ENCODE data around the gene CCBE1.

GRCh38 chr18:59633317-59633716, 63.9 kb downstream of the CCBE1 start:
- TF ChIP-seq, protein P1, sequence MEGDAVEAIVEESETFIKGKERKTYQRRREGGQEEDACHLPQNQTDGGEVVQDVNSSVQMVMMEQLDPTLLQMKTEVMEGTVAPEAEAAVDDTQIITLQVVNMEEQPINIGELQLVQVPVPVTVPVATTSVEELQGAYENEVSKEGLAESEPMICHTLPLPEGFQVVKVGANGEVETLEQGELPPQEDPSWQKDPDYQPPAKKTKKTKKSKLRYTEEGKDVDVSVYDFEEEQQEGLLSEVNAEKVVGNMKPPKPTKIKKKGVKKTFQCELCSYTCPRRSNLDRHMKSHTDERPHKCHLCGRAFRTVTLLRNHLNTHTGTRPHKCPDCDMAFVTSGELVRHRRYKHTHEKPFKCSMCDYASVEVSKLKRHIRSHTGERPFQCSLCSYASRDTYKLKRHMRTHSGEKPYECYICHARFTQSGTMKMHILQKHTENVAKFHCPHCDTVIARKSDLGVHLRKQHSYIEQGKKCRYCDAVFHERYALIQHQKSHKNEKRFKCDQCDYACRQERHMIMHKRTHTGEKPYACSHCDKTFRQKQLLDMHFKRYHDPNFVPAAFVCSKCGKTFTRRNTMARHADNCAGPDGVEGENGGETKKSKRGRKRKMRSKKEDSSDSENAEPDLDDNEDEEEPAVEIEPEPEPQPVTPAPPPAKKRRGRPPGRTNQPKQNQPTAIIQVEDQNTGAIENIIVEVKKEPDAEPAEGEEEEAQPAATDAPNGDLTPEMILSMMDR (IDR thresholded peaks at IDR 0.05) = no peak
- TF ChIP-seq NRF1 (IDR thresholded peaks at IDR 0.05; ENCODE audit: low read depth, low read length) = no peak
- TF ChIP-seq EP300 (IDR thresholded peaks at IDR 0.05; ENCODE audit: borderline replicate concordance in 1 of 2, low read depth in 1 of 2, low read length in 1 of 2) = no peak
- no peak for TF ChIP-seq EZH2phosphoT487 (IDR thresholded peaks at IDR 0.05; ENCODE audit: borderline replicate concordance, low read depth)
- TF ChIP-seq RFX5 (IDR thresholded peaks at IDR 0.05; ENCODE audit: low read length) = no peak
- no peak for TF ChIP-seq RAD21 (IDR thresholded peaks at IDR 0.05; ENCODE audit: low read length)
- TF ChIP-seq, protein P2, sequence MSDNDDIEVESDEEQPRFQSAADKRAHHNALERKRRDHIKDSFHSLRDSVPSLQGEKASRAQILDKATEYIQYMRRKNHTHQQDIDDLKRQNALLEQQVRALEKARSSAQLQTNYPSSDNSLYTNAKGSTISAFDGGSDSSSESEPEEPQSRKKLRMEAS (IDR thresholded peaks at IDR 0.05; ENCODE audit: low read depth) = no peak
- TF ChIP-seq, protein P3, sequence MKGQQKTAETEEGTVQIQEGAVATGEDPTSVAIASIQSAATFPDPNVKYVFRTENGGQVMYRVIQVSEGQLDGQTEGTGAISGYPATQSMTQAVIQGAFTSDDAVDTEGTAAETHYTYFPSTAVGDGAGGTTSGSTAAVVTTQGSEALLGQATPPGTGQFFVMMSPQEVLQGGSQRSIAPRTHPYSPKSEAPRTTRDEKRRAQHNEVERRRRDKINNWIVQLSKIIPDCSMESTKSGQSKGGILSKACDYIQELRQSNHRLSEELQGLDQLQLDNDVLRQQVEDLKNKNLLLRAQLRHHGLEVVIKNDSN (IDR thresholded peaks at IDR 0.05; ENCODE audit: borderline replicate concordance, low read depth) = no peak
- TF ChIP-seq TCF12 (IDR thresholded peaks at IDR 0.05) = no peak
